Measurements from ENCODE around the gene TMEM154. TPM values are rescaled to one million over a fixed set of nuclear protein-coding genes. Genes with fewer than 3 reads are reported as not detected.

The TMEM154 gene
- total RNA-seq, 1 experiment from 2014 or later, result 34.5 TPM

- DNase-seq, result no peak
- CTCF ChIA-PET, result no interaction called here
- Histone ChIP-seq H4K20me1 (ENCODE audit: insufficient read depth) (no peaks in the 10 kb centered on the region), H3K79me2 (ENCODE audit: low read depth) (no peaks in the 10 kb centered on the region), H3K36me3 (ENCODE audit: low read depth) (no peaks in the 10 kb centered on the region), H3K4me1 (replicated peaks; ENCODE audit: insufficient read depth) (no peaks in the 10 kb centered on the region), H3K4me3 (no peak overlapping the region), H3K9me3 (ENCODE audit: insufficient read depth, low read depth) (no peaks in the 10 kb centered on the region), H3K4me2 (no peak overlapping the region), H3K27ac (no peak overlapping the region), H3F3A (ENCODE audit: insufficient read depth, low read depth) (no peaks in the 10 kb centered on the region), H3K27me3 (ENCODE audit: insufficient read depth, low read depth) (no peaks in the 10 kb centered on the region), H3K9me2 (ENCODE audit: insufficient read depth) (no peaks in the 10 kb centered on the region), H2AFZ (no peak overlapping the region)
- no TSS peak for BruUV-seq (replicated peaks)
- no peak for TF ChIP-seq EZH2 (IDR thresholded peaks at IDR 0.05; ENCODE audit: low read depth)
- TF ChIP-seq CTCF (conservative IDR thresholded peaks at IDR 0.05), result no peak
- POLR2A ChIA-PET (ENCODE audit: unreplicated experiment), result no interaction called here
- intact Hi-C loops (cut with micrococcal nuclease; ENCODE audit: unreplicated experiment), result no loop called here
These were observed 27.7 kb downstream of the TMEM154 start for GRCh38 chr4:152652102-152652501.

GRCh38 chr4:152651473-152652060 lies 28.2 kb downstream of the TMEM154 start:
- no peaks in the 10 kb centered on the region for H4K20me1 ChIP-seq (ENCODE audit: insufficient read depth)
- H3K79me2 ChIP-seq (ENCODE audit: low read depth), result no peaks in the 10 kb centered on the region
- intact Hi-C loops (cut with micrococcal nuclease; ENCODE audit: unreplicated experiment), result no loop called here
- no peaks in the 10 kb centered on the region for H3K4me1 ChIP-seq (replicated peaks; ENCODE audit: insufficient read depth)
- POLR2A ChIA-PET (ENCODE audit: unreplicated experiment), result no interaction called here
- H3K4me3 ChIP-seq, result no peak overlapping the region
- no peaks in the 10 kb centered on the region for H3K9me2 ChIP-seq (ENCODE audit: insufficient read depth)
- TSS peak; percentile 19 for BruUV-seq (replicated peaks)
- no peaks in the 10 kb centered on the region for H3K27me3 ChIP-seq (ENCODE audit: insufficient read depth, low read depth)
- H3K9me3 ChIP-seq (ENCODE audit: insufficient read depth, low read depth), result no peaks in the 10 kb centered on the region
- no peak overlapping the region for H3K4me2 ChIP-seq
- H3K27ac ChIP-seq, result no peak overlapping the region
- H3K36me3 ChIP-seq (ENCODE audit: low read depth), result no peaks in the 10 kb centered on the region
- no peak for DNase-seq
- H3F3A ChIP-seq (ENCODE audit: insufficient read depth, low read depth), result no peaks in the 10 kb centered on the region
- CTCF ChIA-PET, result no interaction called here
- H2AFZ ChIP-seq, result no peak overlapping the region
- TF ChIP-seq EZH2 (IDR thresholded peaks at IDR 0.05; ENCODE audit: low read depth), result no peak
- no peak for TF ChIP-seq CTCF (conservative IDR thresholded peaks at IDR 0.05)

GRCh38 chr4:152646221-152646620 lies 33.6 kb downstream of the TMEM154 start:
- no peaks in the 10 kb centered on the region for H4K20me1 ChIP-seq (ENCODE audit: insufficient read depth)
- no peaks in the 10 kb centered on the region for H3F3A ChIP-seq (ENCODE audit: insufficient read depth, low read depth)
- H2AFZ ChIP-seq, result no peak overlapping the region
- BruUV-seq (replicated peaks), result no TSS peak
- no peaks in the 10 kb centered on the region for H3K27me3 ChIP-seq (ENCODE audit: insufficient read depth, low read depth)
- H3K79me2 ChIP-seq (ENCODE audit: low read depth), result no peaks in the 10 kb centered on the region
- no peak overlapping the region for H3K4me3 ChIP-seq
- POLR2A ChIA-PET (ENCODE audit: unreplicated experiment), result interaction anchor here (0.6 kb wide), 1 partner anchor 133 kb away, joined by 3 read pairs; the partner anchor contains the start of genes ARFIP1 and TIGD4
- no peaks in the 10 kb centered on the region for H3K9me3 ChIP-seq (ENCODE audit: insufficient read depth, low read depth)
- CTCF ChIA-PET, result no interaction called here
- no peaks in the 10 kb centered on the region for H3K9me2 ChIP-seq (ENCODE audit: insufficient read depth)
- H3K27ac ChIP-seq, result no peak overlapping the region
- TF ChIP-seq EZH2 (IDR thresholded peaks at IDR 0.05; ENCODE audit: low read depth) (no peak), CTCF (conservative IDR thresholded peaks at IDR 0.05) (no peak)
- intact Hi-C loops (cut with micrococcal nuclease; ENCODE audit: unreplicated experiment), result loop anchor here (10.0 kb wide), 1 partner anchor 479 kb away; no protein-coding TSS in a partner anchor
- H3K4me1 ChIP-seq (replicated peaks; ENCODE audit: insufficient read depth), result no peaks in the 10 kb centered on the region
- no peaks in the 10 kb centered on the region for H3K36me3 ChIP-seq (ENCODE audit: low read depth)
- DNase-seq, result no peak
- H3K4me2 ChIP-seq, result no peak overlapping the region
